HepG2 (cell line): Measurements from ENCODE around the gene ZNF747. TPM values are rescaled to one million over a fixed set of nuclear protein-coding genes. Genes with fewer than 3 reads are reported as not detected.
A peak's percentile ranks its signal among the peaks of the same experiment; 100 is the strongest.

ENCODE experiments used
- ATF2 ChIP-seq: sonication (generic); formaldehyde crosslinking; IDR thresholded peaks from 2 replicates; pipeline ENCODE4 v1.4.0; 2020; ENCODE audit warnings: missing genetic modification reagents
- FOXP4 ChIP-seq: sonication (generic); formaldehyde crosslinking; IDR thresholded peaks from 2 replicates; pipeline ENCODE4 v1.4.0; 2020; ENCODE audit warnings: missing genetic modification reagents
- GTF2F1 ChIP-seq: fragments of 150-350 bp; IDR thresholded peaks from 2 replicates; pipeline ENCODE4 v1.6.1; 2014; ENCODE audit warnings: low read length
- HOXA7 ChIP-seq: sonication (generic); formaldehyde crosslinking; IDR thresholded peaks from 2 replicates; pipeline ENCODE4 v1.8.1; 2022; ENCODE audit warnings: mild to moderate bottlenecking, missing genetic modification reagents, moderate library complexity
- NR2F6 ChIP-seq, 2 experiments: IDR thresholded peaks; 2 replicates each; pipeline ENCODE4 v1.6.1; 2016; ENCODE audit warnings: antibody characterized with exemption in 1 of 2, mild to moderate bottlenecking in 1 of 2
- PBX3 ChIP-seq: sonication (generic); formaldehyde crosslinking; IDR thresholded peaks from 2 replicates; pipeline ENCODE4 v1.8.1; 2023; ENCODE audit warnings: missing genetic modification reagents, inconsistent platforms, borderline replicate concordance
- ZFP90 ChIP-seq: sonication (generic); formaldehyde crosslinking; IDR thresholded peaks from 2 replicates; pipeline ENCODE4 v1.8.0; 2022; ENCODE audit warnings: missing genetic modification reagents, mild to moderate bottlenecking, inconsistent platforms, borderline replicate concordance
- ZFY ChIP-seq: sonication (generic); formaldehyde crosslinking; IDR thresholded peaks from 2 replicates; pipeline ENCODE4 v1.4.0; 2020; ENCODE audit warnings: missing genetic modification reagents
- ZNF251 ChIP-seq: sonication (generic); formaldehyde crosslinking; IDR thresholded peaks from 2 replicates; pipeline ENCODE4 v1.9.0; 2021; ENCODE audit warnings: mild to moderate bottlenecking, missing genetic modification reagents
- ZNF781 ChIP-seq: sonication (generic); formaldehyde crosslinking; IDR thresholded peaks from 2 replicates; pipeline ENCODE4 v1.5.1; 2020; ENCODE audit warnings: borderline replicate concordance, mild to moderate bottlenecking, missing genetic modification reagents; ENCODE audit errors: not compliant biosample characterization
- ZNF839 ChIP-seq: sonication (generic); formaldehyde crosslinking; IDR thresholded peaks from 2 replicates; pipeline ENCODE4 v1.4.0; 2020; ENCODE audit warnings: missing genetic modification reagents, mild to moderate bottlenecking, borderline replicate concordance
- polyA plus RNA-seq, 8 experiments: library from polyadenylated mRNA; depleted of rRNA in 3 of 8; stranded (reverse) in 7 of 8; unstranded in 1 of 8; fragments of >200 nt; fragmentation: Illumina TruSeq in 4 of 8; extraction: Trizol in 4 of 8; gene quantifications; 2 replicates each; pipeline versions ENCODE4 v1.2.1 to v1.2.3, GENCODE V29; 2011 to 2016; ENCODE audit warnings: low read depth in 4 of 8, missing spikeins in 1 of 8, mixed read lengths in 1 of 8; ENCODE audit not compliant: insufficient read depth in 1 of 8
- total RNA-seq, 5 experiments: library from RNA; depleted of rRNA; stranded (reverse); fragments of >200 nt; fragmentation: Illumina TruSeq; extraction: Trizol; gene quantifications; 2 replicates each; pipeline ENCODE4 v1.2.3, GENCODE V29; 2016; ENCODE audit warnings: low read depth in 1 of 5
- TF ChIP-seq, protein P1 (sequence below), 2 experiments: fragments of 450-650 bp in 1 of 2; sonication (generic) in 1 of 2; formaldehyde crosslinking in 1 of 2; IDR thresholded peaks; 2 replicates each; pipeline versions ENCODE4 v1.6.1 to v1.8.0; 2016 to 2022; ENCODE audit warnings: antibody characterized with exemption in 1 of 2, mild to moderate bottlenecking in 1 of 2, missing genetic modification reagents in 1 of 2

Gene ZNF747
- total and polyA plus RNA-seq, 2 of the 13 experiments (the other 11 are each of a cell fraction or from before 2014, with no cell fraction given): 7.2 to 10.2 TPM

GRCh38 chr16:30557957-30558788 lies 23.5 kb upstream of the ZNF747 start, which contains the start of gene ZNF764 (continued):
- TF ChIP-seq PBX3 (CRISPR knock-in tag) (no peak), ZFY (CRISPR knock-in tag) (peak; percentile 94), ZFP90 (CRISPR knock-in tag) (0 out of 2 replicates have a peak, but pooled peaks have one; percentile 67), HOXA7 (CRISPR knock-in tag) (no peak), FOXP4 (CRISPR knock-in tag) (peak; percentile 59), NR2F6 (IDR thresholded peaks at IDR 0.05) (peak; percentile 90), NR2F6 (CRISPR knock-in tag; IDR thresholded peaks at IDR 0.05) (peak; percentile 94), ZNF839 (CRISPR knock-in tag) (no peak), ATF2 (CRISPR knock-in tag) (no peak; the same call in 1 of the 2 replicates), ZNF251 (CRISPR knock-in tag) (0 out of 2 replicates have a peak, but pooled peaks have one; percentile 31), ZNF781 (peak; percentile 72), GTF2F1 (no peak)
- TF ChIP-seq, protein P1, sequence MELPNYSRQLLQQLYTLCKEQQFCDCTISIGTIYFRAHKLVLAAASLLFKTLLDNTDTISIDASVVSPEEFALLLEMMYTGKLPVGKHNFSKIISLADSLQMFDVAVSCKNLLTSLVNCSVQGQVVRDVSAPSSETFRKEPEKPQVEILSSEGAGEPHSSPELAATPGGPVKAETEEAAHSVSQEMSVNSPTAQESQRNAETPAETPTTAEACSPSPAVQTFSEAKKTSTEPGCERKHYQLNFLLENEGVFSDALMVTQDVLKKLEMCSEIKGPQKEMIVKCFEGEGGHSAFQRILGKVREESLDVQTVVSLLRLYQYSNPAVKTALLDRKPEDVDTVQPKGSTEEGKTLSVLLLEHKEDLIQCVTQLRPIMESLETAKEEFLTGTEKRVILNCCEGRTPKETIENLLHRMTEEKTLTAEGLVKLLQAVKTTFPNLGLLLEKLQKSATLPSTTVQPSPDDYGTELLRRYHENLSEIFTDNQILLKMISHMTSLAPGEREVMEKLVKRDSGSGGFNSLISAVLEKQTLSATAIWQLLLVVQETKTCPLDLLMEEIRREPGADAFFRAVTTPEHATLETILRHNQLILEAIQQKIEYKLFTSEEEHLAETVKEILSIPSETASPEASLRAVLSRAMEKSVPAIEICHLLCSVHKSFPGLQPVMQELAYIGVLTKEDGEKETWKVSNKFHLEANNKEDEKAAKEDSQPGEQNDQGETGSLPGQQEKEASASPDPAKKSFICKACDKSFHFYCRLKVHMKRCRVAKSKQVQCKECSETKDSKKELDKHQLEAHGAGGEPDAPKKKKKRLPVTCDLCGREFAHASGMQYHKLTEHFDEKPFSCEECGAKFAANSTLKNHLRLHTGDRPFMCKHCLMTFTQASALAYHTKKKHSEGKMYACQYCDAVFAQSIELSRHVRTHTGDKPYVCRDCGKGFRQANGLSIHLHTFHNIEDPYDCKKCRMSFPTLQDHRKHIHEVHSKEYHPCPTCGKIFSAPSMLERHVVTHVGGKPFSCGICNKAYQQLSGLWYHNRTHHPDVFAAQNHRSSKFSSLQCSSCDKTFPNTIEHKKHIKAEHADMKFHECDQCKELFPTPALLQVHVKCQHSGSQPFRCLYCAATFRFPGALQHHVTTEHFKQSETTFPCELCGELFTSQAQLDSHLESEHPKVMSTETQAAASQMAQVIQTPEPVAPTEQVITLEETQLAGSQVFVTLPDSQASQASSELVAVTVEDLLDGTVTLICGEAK (IDR thresholded peaks at IDR 0.05): no peak
- TF ChIP-seq, protein P1 (CRISPR knock-in tag; IDR thresholded peaks at IDR 0.05): peak; percentile 81
